Tibial nerve (tissue), 4 donors: ENCODE results near the gene CLK3. TPM values are rescaled to one million over a fixed set of nuclear protein-coding genes. Genes with fewer than 3 reads are reported as not detected.

Experiments used
- DNase-seq, 2 donors: peaks; one replicate each; pipeline ENCODE4 v3.0.0-alpha.2; 2019; ENCODE audit warnings: low spot score in 2 of 2
- H3K27ac ChIP-seq, 4 donors: fragments of 200-600 bp; sonication (generic) in 3 of 4; one replicate each; pipeline ENCODE4 v1.5.1; 2017 to 2019; ENCODE audit warnings: mild to moderate bottlenecking in 1 of 4
- H3K27me3 ChIP-seq, 2 donors: fragments of 200-600 bp; sonication (generic) in 1 of 2; one replicate each; pipeline versions ENCODE4 v1.5.1 to v1.6.0; 2017 to 2019
- H3K36me3 ChIP-seq, 3 donors: fragments of 200-600 bp; sonication (generic); one replicate each; pipeline ENCODE4 v1.5.1; 2018 to 2019
- H3K4me1 ChIP-seq, 4 donors: fragments of 200-600 bp; sonication (generic) in 3 of 4; one replicate each; pipeline ENCODE4 v1.5.1; 2017 to 2019
- H3K4me3 ChIP-seq, 4 donors: fragments of 200-600 bp; sonication (generic) in 3 of 4; one replicate each; pipeline ENCODE4 v1.5.1; 2017 to 2019; ENCODE audit warnings: mild to moderate bottlenecking in 1 of 4, moderate library complexity in 1 of 4
- H3K9me3 ChIP-seq, 4 donors: fragments of 200-600 bp; sonication (generic) in 3 of 4; one replicate each; pipeline ENCODE4 v1.5.1; 2017 to 2019
- EP300 ChIP-seq, 2 donors: sonication (generic); formaldehyde crosslinking; IDR thresholded peaks; one replicate each; pipeline ENCODE4 v1.6.1; 2017; ENCODE audit warnings: antibody characterized with exemption in 2 of 2, mild to moderate bottlenecking in 1 of 2
- POLR2A ChIP-seq, 2 donors: fragments of 450-650 bp; IDR thresholded peaks; one replicate each; pipeline ENCODE4 v1.6.1; 2017; ENCODE audit warnings: antibody characterized with exemption in 2 of 2, mild to moderate bottlenecking in 2 of 2, moderate library complexity in 2 of 2
- WGBS, 2 donors: methylation state at CpG; one replicate each; pipeline ENCODE4 v1.1.5; 2018; 5-methylcytosine and 5-hydroxymethylcytosine counted together
- total RNA-seq, 4 donors: library from RNA; depleted of rRNA; stranded (reverse); fragments of >200 nt; gene quantifications; one replicate each; pipeline ENCODE4 v1.1.0, GENCODE V29; 2016
- TF ChIP-seq, protein P1 (sequence below), 5 experiments: fragments of 200-600 bp in 3 of 5; fragments of 450-650 bp in 2 of 5; sonication (generic) in 3 of 5; IDR thresholded peaks; one replicate each; pipeline ENCODE4 v1.5.1; 2016 to 2019; ENCODE audit warnings: antibody characterized with exemption in 5 of 5, mild to moderate bottlenecking in 3 of 5, moderate library complexity in 2 of 5

CLK3 gene
- total RNA-seq, 4 donors from 2014 or later: 130 to 181 (median 138) TPM

DNA sequence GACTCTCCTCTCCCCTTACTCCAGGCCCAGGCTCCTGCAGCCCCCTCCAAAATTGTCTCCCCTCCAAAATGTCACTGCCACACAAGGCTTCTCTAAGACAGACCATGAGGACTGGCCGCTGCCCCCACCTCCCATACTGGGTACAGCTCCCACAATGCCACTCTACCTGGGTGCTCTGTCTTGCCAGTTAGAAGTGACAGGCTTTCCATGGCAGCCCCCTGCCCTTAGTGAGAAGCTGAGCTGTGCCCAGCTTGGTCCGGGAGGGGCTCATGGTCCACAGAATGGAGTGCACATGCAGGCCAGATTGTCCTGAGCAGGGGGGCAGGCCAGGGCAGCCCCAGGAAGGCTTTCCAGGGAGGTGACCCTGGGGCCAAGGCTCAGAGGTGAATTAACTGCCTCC is 3.0 kb upstream of the CLK3 start:
- TF ChIP-seq EP300 (IDR thresholded peaks at IDR 0.05) (no peak), POLR2A (IDR thresholded peaks at IDR 0.05) (no peak)
- TF ChIP-seq, protein P1, sequence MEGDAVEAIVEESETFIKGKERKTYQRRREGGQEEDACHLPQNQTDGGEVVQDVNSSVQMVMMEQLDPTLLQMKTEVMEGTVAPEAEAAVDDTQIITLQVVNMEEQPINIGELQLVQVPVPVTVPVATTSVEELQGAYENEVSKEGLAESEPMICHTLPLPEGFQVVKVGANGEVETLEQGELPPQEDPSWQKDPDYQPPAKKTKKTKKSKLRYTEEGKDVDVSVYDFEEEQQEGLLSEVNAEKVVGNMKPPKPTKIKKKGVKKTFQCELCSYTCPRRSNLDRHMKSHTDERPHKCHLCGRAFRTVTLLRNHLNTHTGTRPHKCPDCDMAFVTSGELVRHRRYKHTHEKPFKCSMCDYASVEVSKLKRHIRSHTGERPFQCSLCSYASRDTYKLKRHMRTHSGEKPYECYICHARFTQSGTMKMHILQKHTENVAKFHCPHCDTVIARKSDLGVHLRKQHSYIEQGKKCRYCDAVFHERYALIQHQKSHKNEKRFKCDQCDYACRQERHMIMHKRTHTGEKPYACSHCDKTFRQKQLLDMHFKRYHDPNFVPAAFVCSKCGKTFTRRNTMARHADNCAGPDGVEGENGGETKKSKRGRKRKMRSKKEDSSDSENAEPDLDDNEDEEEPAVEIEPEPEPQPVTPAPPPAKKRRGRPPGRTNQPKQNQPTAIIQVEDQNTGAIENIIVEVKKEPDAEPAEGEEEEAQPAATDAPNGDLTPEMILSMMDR (IDR thresholded peaks at IDR 0.05): no peak
- no peak for DNase-seq
- H3K36me3 ChIP-seq: no peaks in the 10 kb centered on the region
- H3K4me3 ChIP-seq: no peak overlapping the region
- H3K27ac ChIP-seq: no peak overlapping the region
- no peaks in the 10 kb centered on the region for H3K27me3 ChIP-seq
- 64 to 85% methylated on average over 2 of the region's 2 CpGs for WGBS, 2 donors
- no peaks in the 10 kb centered on the region for H3K9me3 ChIP-seq
- H3K4me1 ChIP-seq: peaks cover 0 to 24% (median 22%) of the 10 kb centered on the region in 4 donors

DNA sequence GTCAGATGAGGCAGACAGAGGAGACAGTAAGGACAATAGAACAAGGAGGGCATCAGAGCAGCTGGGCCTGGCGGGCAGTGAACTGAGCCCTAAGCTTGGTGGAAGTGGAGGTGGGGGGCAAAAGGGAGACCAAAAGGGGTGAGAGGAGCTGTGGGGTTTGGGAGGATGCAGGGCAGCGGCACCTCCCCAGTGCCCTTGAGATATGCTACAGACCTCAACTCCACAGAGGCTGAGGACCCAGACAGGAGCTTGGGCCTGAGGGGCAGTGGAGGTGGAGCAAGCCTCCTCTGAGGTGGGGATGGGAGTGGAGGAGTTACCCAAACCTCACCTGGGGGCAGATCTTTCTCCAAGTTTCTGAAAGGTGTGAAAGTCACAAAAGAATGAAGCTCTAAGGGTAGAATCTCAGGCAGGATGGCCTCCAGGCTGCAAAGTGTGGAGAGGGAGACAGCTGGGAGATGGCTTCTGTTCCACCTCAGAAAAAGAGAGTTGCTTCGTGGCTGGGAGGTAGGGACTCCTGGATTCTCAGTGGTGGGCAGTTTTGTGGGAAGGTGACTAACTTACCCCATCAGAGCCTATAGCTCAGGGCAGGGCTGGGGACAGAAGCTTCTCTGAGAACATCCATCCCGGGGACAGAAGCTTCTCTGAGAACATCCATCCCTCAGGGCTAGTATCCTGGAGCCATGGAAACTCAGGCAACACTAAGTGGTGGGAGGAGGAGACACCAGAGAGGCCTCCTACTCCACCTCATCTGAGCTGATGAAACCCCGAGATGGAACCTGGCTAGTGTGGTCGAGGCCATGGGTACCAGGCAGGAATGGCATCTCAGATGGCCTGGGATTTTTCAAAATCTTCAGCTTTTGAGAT is 2.3 kb upstream of the CLK3 start:
- no peak for TF ChIP-seq EP300 (IDR thresholded peaks at IDR 0.05)
- TF ChIP-seq POLR2A (IDR thresholded peaks at IDR 0.05): no peak
- TF ChIP-seq, protein P1 (IDR thresholded peaks at IDR 0.05): no peak
- no peak for DNase-seq
- no peaks in the 10 kb centered on the region for H3K27me3 ChIP-seq
- H3K4me3 ChIP-seq: no peak overlapping the region
- 67 to 73% methylated on average over 6 of the region's 6 CpGs for WGBS, 2 donors
- peaks cover 0 to 30% (median 28%) of the 10 kb centered on the region in 4 donors for H3K4me1 ChIP-seq
- H3K27ac ChIP-seq: peak overlapping the region in 2 of 4 donors; percentile 94 to 99
- no peaks in the 10 kb centered on the region for H3K36me3 ChIP-seq
- H3K9me3 ChIP-seq: no peaks in the 10 kb centered on the region

DNA sequence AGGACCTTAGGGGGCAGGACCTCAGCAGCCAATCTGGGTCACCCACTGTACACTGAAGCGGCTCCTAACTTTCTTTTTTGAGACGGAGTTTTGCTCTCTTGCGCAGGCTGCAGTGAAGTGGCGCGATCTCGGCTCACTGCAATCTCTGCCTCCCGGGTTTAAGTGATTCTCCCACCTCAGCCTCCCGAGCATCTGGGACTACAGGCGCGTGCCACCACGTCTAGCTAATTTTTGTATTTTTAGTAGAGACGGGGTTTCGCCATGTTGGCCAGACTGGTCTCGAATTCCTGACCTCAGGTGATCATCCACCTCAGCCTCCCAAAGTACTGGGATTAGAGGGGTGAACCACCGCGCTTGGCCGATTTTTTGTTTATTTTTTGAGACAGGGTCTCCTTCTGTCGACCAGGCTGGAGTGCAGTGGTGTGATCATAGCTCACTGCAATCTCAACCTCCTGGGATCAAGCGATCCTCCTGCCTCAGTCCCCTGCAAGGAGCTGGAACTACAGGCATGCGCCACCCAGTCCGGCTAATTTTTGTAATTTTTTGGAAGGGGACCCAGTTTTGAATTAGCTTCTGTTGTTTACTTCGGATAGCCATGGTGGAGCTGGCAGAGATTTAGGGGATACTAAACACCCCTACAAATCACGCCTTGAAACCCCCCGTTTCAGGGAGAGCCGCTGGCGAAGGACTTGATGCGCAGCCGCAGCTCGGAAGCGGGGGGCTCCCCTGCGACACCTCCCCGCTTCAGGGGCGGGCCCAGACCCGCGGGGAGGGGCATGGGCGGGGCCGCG is 1.5 kb upstream of the CLK3 start:
- H3K36me3 ChIP-seq: peaks cover 0 to 4% (median under 1%) of the 10 kb centered on the region in 3 donors
- WGBS, 2 donors: 38 to 40% methylated on average over 33 to 36 of the region's 38 CpGs
- H3K4me1 ChIP-seq: peaks cover 0 to 38% (median 31%) of the 10 kb centered on the region in 4 donors
- H3K27ac ChIP-seq: peak overlapping the region; percentile 93 to 99 (median 96)
- peak overlapping the region; percentile 74 to 100 (median 89) for H3K4me3 ChIP-seq
- no peak for TF ChIP-seq POLR2A (IDR thresholded peaks at IDR 0.05)
- TF ChIP-seq, protein P1 (IDR thresholded peaks at IDR 0.05): peak in 1 of 5 experiments; percentile 16
- no peak for DNase-seq
- H3K27me3 ChIP-seq: no peaks in the 10 kb centered on the region
- no peaks in the 10 kb centered on the region for H3K9me3 ChIP-seq

DNA sequence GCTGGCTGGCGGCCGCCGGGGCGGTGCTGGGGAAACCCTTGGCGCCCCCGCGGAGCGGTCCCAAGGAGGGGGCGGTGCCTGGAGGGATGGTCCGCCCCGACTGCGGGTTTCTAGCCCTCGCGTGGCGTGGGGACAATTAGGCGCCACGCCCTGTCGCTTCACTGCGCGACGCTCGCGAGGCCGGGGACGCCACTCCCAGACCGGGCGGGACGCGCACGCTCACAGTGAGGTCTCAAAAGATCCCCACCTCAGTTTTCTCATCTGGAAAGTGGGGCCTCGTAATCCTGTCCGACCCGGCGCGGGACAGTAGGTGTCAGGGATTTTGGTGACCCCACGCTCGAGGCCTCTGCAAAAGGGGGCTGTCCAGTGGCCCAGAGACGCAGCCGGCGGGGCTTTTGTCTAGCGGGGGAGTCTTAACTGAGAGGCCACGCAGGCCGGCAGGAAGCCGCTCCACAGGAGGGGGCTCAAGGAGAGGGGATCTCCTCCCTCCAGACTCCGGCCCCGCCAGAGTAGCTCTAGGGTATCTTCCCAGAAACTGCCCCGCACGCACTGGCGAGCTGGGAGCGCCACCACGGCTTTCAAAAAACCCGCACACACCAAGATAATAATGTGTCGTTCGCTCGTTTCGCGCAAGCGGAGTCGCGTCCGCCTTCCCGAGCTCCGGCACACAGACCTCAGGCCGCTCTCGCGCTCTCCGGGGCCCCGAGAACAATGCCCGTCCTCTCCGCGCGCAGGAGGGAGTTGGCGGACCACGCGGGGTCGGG is 710 bp upstream of the CLK3 start:
- Histone ChIP-seq H3K4me3 (peak overlapping the region; percentile 74 to 100 (median 89)), H3K9me3 (no peaks in the 10 kb centered on the region), H3K27ac (peak overlapping the region; percentile 93 to 99 (median 96)), H3K36me3 (peaks cover 0 to 12% (median 8%) of the 10 kb centered on the region in 3 donors), H3K4me1 (peaks cover 0 to 41% (median 31%) of the 10 kb centered on the region in 4 donors), H3K27me3 (no peaks in the 10 kb centered on the region)
- WGBS, 2 donors: 0 to 1% methylated on average over 17 to 66 of the region's 76 CpGs
- peak; percentile 65 to 69 for DNase-seq
- TF ChIP-seq EP300 (IDR thresholded peaks at IDR 0.05) (peak in 1 of 2 donors; percentile 49), POLR2A (IDR thresholded peaks at IDR 0.05) (peak in 1 of 2 donors; percentile 20)
- TF ChIP-seq, protein P1 (IDR thresholded peaks at IDR 0.05): no peak
